Measurements from ENCODE around the gene SLC13A2. TPM values are rescaled to one million over a fixed set of nuclear protein-coding genes. Genes with fewer than 3 reads are reported as not detected.

SLC13A2 gene
- total RNA-seq, 2 experiments from 2014 or later = not detected

DNA sequence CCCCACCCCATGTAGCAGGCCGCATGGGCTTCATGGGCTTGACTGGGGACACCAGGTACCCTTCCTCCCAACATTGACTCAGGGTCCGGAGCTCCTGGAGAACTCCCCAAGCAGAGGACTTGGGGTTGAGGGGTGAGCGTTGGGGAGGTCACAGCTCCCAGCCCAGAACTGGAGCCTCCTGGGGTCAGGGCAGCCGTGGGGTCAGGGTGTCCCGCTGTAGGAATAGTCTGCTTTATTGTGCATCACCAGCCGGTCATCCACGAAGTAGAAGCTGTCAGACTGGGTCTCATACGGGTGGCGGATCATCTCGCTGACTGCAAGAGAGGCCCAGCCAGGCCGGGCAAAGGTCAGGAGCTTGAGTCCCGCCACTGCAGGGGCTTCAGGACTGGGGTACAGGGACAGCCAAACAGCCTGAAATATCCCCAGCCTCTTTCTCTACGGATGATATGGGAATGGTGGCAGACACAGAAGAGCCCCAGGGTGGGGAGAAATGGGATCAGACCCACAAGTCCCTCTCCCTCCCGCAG is 73.7 kb downstream of the SLC13A2 start:
- Mint-ChIP-seq H3K4me1 (peaks cover 39% of the 10 kb centered on the region), H3K27me3 (no peaks in the 10 kb centered on the region), H3K4me3 (no peak overlapping the region), H3K27ac (peak overlapping the region; percentile 64), H3K9me3 (ENCODE audit: low read depth) (no peaks in the 10 kb centered on the region), H3K36me3 (peaks cover 3% of the 10 kb centered on the region)
- DNase-seq (no peak), ATAC-seq (no peak)
- CTCF ChIA-PET = interaction anchor here (0.6 to 5.1 kb wide), 9 partner anchors 11 to 1247 kb away, joined by 3 to 28 read pairs (median 5); partner anchors contain the start of gene ALDOC

Other genes starting within 250 kb of the SLC13A2 start
- 10 to 100 TPM; 26.2 to 39.7 TPM for gene TMEM97, start 154.4 kb upstream of the SLC13A2 start, total RNA-seq
- 10 to 100 TPM; 20.2 to 22.8 TPM for gene IFT20, start 138.2 kb upstream of the SLC13A2 start, total RNA-seq
- gene TNFAIP1, start 137.9 kb upstream of the SLC13A2 start, total RNA-seq = 10 to 100 TPM; 19.5 to 22.2 TPM
- 10 to 100 TPM; 68.6 to 83.5 TPM for gene POLDIP2, start 116.1 kb upstream of the SLC13A2 start, total RNA-seq
- gene SEBOX, start 108.4 kb upstream of the SLC13A2 start, total RNA-seq = not detected
- under 1 TPM; 0.18 to 0.26 TPM for gene VTN, start 103.3 kb upstream of the SLC13A2 start, total RNA-seq
- gene SARM1, start 102.0 kb upstream of the SLC13A2 start, total RNA-seq = 10 to 100 TPM; 20.2 to 24.8 TPM
- 1 to 10 TPM; 3.0 to 5.3 TPM for gene SLC46A1, start 67.4 kb upstream of the SLC13A2 start, total RNA-seq
- gene FOXN1, start 32.7 kb downstream of the SLC13A2 start, total RNA-seq = not detected
- 10 to 100 TPM; 41.2 to 59.0 TPM for gene UNC119, start 79.0 kb downstream of the SLC13A2 start, total RNA-seq
- 10 to 100 TPM; 61.0 to 66.2 TPM for gene PIGS, start 97.9 kb downstream of the SLC13A2 start, total RNA-seq
- 10 to 100 TPM; 36.9 to 52.0 TPM for gene ALDOC, start 103.3 kb downstream of the SLC13A2 start, total RNA-seq
- 100 to 1,000 TPM; 151 to 197 TPM for gene SPAG5, start 125.4 kb downstream of the SLC13A2 start, total RNA-seq
- 10 to 100 TPM; 25.4 to 28.2 TPM for gene RSKR, start 140.5 kb downstream of the SLC13A2 start, total RNA-seq
- gene BLTP2, start 171.5 kb downstream of the SLC13A2 start, total RNA-seq = 100 to 1,000 TPM; 163 to 186 TPM
- 10 to 100 TPM; 45.9 to 48.9 TPM for gene SDF2, start 188.3 kb downstream of the SLC13A2 start, total RNA-seq
- gene SUPT6H, start 188.6 kb downstream of the SLC13A2 start, total RNA-seq = 10 to 100 TPM; 64.7 to 81.2 TPM
- 1 to 10 TPM; 6.1 to 9.0 TPM for gene PROCA1, start 238.2 kb downstream of the SLC13A2 start, total RNA-seq
- gene RAB34, start 244.2 kb downstream of the SLC13A2 start, total RNA-seq = 1 to 10 TPM; 5.6 to 8.3 TPM
- 1,000 to 10,000 TPM; 1,823 to 1,960 TPM for gene RPL23A, start 246.3 kb downstream of the SLC13A2 start, total RNA-seq